Body of pancreas (tissue), 4 donors: ENCODE measurements around the gene VPS18.
"Not testable (repeated sequence)": the region's sequence is repeated elsewhere in the genome, so short reads cannot be mapped to it uniquely, and the experiment has no call there.

Experiments
- CTCF ChIP-seq, 7 experiments: fragments of 450-650 bp in 4 of 7; fragments of 200-600 bp in 3 of 7; sonication (generic) in 3 of 7; IDR thresholded peaks; one replicate each; pipeline ENCODE4 v1.5.1; 2016 to 2019; ENCODE audit warnings: antibody characterized with exemption in 7 of 7
- POLR2A ChIP-seq, 3 donors: fragments of 450-650 bp; IDR thresholded peaks; one replicate each; pipeline ENCODE4 v1.6.1; 2016; ENCODE audit warnings: antibody characterized with exemption in 3 of 3, mild to moderate bottlenecking in 2 of 3

- not testable (repeated sequence) for TF ChIP-seq POLR2A, CTCF (IDR thresholded peaks at IDR 0.05)
Observed at GRCh38 chr15:40861147-40861546, 33.1 kb upstream of the VPS18 start.
